GM18873 (cell line): ENCODE results near the gene SRC.

Source experiments
- ATAC-seq: cut with Tn5 transposase; IDR thresholded peaks from one replicate; pipeline ENCODE4 v1.9.1; 2021; ENCODE audit warnings: mild to moderate bottlenecking, moderate library complexity, moderate number of reproducible peaks; ENCODE audit not compliant: unreplicated experiment, low FRiP score

SRC gene

DNA sequence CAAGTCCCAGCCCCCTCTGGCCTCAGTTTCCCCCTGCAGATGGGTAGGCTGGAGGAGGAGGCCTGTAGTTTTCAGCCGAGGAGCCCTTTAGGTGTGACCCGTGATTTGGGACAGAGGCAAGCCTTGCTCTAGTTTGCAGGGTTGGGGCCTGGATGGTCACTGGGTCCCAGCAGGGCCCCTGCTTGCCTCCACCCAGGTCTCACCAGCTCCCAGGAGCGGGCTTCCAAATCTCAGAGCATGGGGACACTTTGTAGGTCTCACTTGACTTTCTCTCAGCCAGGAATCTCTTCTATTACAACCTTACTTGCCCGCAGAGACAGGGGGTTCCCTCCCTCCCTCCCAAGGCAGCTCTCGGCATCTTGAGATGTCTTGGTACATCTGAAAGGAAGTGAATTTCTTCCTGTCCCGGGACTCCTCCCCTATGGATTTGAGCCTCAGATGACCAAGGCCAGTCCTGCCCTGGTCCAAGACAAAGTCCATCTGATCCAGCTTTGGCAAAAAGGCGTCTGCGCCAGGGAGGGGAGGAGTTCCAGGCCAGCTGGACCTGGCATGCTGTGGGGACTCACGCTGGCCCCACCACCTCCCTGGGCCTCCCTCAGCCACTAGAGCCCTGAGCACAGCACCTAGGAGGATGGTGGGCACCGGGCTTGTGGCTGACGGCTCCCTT, 47.4 kb downstream of the SRC start:
- ATAC-seq, result no peak

DNA sequence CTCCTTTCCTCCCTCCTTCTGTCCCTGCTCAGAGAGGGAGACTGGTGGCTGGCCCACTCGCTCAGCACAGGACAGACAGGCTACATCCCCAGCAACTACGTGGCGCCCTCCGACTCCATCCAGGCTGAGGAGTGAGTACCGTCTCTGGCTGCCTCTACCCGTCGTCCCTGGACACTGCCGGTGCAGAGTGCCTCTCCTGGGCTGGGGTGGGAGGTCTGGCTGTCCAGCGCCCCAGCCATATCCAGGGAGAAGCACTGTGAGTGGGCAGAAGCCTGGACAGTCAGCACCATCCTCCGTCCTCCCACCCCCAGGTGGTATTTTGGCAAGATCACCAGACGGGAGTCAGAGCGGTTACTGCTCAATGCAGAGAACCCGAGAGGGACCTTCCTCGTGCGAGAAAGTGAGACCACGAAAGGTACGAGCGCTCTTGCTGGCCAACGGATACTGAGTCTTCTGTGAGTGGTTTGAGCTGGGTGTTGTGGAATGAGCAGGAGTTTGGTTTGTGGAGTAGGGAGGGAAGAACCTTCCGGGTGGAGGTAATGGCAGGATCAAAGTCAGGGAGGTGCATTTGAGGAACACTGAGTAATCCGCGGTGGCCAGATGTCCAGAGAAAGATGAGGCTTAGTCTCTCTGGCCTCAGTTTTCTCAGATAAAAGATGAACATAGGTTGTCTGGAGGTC, 48.1 kb downstream of the SRC start:
- no peak for ATAC-seq

DNA sequence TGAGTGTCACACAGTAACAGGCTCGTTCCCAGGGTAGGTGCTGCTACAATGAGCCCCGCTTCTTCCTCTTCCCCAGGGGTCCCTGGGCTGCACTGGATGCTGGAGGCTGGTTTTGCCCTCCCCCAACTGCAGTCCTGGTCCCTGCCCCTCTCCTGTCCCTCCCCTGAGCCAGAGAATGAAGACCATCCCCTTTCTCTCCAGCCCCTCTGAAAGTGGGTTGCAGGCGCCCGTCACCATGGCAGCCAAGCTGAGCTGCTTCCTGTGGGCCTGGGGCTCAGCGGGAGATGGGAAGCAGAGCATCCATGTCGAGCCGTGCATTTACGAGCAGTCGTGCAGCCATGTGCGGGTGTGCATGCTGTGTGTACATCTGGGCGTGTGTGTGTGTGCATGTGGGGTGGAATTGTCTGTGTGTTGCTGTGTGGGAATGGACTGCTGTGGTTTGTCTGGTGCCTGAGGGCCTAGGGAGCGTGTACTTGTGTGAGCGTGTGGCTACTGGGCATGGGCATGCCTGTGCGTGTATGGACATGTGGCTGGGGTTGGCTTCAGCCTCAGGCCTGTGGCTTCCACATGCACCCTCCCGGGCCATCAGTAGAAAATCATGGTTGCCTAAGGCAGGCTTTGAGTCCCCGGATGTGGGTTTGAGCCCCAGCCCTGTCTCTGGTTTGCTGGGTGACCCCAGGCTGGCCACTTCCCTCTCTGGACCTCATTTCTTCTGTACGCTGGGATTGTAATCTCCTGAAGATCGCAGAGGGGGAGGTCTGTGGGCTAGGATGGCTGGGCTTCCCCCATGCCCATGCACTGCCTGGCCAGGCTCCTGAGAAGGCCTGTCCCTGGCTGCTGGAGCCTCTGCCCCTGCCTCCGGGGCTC, 48.8 kb downstream of the SRC start:
- ATAC-seq, result no peak

DNA sequence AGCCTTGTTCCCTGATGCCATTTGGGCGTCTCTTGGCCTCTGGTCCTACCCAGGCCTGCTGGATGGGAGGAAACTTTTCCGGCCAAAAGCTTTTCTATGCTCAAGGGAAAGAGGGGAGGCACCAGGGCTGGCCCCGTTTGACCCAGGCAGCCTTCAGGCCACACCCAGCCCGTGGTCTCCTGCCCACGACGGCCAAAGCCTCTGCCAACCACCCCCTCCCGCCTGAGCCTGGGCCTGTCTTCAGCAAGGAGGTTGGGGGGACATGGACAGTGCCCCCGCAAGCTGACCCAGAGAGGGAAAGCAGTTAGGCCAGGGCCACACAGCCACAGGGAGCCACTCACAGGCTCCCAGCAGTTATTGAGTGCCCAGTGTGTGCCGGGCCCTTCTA, 49.5 kb downstream of the SRC start:
- ATAC-seq, result no peak

DNA sequence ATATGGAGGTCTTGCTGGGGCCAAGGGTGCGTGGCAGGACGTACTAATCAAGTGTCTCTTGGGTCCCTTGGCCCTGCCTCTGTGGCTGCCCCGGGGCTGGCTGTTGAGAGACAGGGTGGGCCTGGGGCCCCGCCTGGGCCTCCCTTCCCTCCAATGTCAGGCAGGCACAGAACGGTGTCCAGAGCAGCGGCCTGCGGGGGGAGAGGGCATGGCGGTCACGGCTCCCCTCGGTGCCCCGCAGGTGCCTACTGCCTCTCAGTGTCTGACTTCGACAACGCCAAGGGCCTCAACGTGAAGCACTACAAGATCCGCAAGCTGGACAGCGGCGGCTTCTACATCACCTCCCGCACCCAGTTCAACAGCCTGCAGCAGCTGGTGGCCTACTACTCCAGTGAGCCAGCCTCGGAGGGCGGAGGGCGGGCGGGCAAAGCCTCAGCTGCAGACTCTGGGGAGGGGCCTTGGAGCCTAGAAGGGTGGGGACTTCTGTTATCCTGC, 50.0 kb downstream of the SRC start:
- no peak for ATAC-seq

DNA sequence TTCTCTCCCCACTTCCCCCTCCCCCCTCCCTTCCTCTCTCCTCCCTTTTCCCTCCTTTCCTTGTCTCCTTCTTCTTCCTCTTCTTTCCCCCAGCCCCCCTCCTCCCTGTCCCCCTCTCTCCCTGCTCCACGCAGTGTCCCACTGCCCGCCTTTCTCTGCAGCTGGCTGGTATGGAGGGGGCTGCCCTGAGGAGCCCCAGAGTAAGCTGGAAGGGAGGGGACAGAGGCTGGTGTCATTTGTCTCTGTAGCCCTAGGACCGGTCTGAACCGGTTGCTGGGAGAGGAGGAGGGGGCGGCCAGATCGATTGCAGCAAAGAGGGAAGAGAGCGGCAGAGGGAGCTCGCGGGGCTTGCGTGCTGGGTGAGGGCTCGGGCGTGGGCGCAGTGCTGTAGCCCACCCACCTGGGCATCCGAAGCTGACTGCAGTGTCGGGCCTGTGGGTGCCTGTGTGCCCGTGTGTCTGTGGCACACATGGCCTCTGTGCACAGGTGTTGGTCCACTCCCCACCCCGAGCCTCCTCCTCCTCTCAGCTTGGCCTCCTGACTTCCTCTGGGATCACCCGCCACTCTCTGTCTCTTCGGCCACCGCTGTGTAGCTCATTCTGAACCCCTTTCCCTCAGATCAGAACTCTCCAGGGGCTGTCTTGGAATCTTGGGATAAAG, 50.6 kb downstream of the SRC start:
- no peak for ATAC-seq

DNA sequence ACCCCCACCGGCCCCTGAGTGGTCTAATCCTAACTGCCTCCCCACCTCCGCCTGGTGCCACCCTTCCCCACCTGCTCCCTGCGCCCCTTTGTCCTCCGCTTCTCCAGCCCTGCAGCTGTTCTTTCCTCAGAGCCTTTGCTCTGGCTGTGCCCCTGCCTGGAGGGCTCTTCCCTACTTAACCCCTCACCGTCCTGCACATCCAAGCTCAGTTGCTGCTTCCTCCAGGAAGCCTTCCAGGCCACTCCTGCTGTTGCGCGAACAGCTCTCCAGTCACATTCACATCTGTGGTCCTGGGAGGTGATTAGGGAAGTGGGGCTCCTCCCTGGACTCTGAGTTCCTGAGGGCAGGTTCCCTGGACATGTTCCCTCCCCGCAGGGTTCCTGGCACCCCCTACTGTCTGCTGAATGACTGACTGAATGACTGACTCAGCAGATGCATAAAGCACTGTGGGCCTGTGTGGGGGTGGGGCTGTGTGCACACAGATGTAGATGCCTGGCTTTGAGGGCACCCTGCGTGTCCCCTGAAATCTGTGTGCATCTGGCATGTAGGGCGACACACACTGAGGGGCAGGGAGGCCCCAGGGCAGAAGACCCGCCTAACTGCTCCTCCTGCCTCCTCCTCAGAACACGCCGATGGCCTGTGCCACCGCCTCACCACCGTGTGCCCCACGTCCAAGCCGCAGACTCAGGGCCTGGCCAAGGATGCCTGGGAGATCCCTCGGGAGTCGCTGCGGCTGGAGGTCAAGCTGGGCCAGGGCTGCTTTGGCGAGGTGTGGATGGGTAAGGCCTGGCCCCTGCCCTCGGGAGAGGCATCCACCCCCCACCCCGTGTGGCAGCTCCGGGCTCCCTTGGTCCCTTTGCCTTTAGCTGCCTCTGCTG, 51.4 kb downstream of the SRC start:
- ATAC-seq, result no peak

DNA sequence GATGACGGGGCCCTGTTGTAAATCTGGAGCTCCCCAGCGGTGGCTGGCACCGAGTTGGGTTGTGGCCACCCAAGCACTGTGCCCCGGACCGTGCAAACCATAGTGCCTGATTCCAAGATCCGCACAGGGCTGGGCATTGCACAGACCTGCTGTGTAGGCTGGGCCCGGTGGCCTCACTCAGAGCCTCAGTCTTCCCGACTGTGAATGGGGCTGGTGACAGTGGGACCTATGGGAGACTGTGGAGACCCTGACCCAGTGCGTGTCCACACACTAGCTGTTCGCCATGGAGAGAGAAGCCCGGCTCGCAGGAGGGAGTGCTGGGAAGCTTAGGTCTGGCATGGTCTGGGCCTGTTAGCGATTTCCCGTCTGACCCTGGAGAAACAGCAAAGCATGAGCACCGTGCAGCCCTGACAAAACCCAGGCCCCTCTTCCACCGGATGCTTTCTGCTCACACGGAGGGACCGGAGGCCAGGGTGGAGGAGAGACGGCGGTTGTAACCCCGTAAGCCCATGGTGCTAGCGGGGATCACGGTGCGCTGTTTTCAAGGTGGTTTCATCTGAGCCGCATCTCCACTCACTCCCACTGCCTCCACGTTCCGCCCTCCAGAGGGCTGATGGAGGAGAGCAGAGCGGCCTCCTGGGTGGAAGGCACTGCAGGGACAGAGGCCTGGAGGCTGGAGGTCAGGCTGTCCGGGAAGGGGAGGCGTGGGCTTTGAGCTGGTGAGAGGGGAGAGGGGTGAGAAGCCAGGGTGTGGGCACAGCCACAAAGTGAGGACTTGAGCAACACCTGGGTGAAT, 52.2 kb downstream of the SRC start:
- ATAC-seq, result no peak

DNA sequence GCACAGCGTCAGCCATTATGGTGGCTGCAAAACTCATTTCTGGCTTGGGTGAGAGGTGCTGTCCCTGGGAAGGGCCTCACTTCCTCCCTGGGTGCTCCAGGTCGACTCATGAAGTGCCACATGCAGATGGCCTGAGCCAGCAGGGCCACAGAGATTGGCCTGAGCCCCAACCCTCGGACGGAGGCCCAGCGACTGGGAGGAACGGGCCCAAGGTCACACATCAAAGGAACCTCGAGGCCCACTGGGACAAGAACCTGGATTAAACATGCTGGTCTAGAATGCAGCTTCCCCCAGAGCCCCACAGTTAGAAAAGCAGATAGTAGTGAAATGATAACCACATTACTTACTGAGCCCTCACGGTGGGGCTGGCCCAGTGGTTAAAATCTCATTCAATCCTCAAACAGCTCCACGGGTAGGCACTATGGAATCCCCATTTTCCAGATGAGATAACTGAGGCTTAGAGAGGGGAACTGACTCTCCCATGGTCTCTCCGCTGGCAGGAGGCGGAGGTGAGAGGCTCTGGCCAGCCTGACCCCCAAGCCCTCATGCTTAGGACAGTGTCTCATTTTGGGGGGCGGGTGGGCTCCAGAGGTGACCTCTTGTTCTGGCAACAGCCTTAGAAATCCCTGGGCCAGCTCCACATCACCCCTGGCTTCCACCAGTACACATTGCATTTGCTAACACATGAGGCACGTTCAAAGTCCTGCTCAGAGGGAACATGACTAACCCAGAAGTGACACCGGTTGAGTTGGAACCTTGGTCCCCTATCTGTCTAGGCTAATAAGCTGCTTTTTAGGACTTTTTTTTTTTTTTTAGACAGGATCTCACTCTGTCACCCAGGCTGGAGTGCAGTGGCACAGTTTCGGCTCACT, 53.0 kb downstream of the SRC start:
- ATAC-seq, result no peak

DNA sequence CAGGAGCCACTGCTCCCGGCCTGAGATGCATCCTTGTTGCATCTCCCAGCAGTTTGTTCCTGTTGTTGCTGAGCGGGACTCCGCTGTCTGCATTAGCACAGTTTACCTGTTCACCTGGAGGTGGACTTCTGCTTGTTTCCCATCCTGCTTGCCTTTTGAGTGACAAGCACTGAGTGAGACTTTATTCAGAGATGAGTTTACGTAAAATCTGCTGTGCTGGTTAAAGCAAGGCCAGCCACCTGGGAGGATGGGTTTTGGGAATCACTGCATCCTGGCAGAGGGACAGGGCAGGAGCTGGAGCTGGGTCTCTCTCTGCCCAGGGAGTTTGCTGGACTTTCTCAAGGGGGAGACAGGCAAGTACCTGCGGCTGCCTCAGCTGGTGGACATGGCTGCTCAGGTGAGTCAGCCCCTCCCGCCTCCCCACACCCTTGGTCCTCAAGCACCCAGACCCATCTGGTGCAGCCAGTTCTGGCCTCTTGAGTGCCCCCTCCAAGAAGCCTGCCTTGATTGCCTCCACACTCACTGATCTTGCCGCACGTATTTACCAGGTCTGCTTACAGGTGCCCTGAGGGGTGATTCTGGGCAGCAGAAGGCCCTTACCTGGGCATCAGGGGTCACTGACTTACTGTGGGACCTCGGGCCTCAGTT, 55.5 kb downstream of the SRC start:
- no peak for ATAC-seq

DNA sequence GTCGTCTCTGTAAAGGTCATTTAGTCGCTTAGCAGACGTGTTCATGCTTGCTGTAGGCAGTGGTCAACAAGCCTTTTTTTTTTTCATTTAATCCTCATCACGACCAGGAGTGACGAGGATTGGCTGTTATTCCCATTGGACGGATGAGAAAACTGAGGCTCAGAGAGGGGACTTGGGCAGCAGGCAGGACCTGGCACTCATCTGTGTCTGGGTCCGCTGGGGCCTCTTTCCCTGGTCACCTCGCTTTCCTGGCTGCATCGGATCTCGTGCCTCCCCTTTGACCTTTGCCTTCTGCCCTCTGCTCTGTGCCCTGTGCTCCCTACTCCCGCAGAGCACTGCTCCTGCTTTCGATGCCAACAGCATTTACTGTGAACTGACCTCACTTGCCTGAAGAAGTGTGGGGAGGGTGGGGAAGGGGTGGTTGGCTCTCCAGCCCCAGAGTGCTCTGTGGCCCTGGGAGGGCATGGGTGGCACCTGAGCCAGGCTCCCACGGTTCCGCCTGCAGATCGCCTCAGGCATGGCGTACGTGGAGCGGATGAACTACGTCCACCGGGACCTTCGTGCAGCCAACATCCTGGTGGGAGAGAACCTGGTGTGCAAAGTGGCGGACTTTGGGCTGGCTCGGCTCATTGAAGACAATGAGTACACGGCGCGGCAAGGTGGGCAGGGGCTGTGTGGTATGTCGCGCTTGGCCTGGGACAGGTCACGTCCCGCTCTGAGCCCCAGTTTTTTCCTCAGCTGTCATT, 56.2 kb downstream of the SRC start:
- no peak for ATAC-seq

DNA sequence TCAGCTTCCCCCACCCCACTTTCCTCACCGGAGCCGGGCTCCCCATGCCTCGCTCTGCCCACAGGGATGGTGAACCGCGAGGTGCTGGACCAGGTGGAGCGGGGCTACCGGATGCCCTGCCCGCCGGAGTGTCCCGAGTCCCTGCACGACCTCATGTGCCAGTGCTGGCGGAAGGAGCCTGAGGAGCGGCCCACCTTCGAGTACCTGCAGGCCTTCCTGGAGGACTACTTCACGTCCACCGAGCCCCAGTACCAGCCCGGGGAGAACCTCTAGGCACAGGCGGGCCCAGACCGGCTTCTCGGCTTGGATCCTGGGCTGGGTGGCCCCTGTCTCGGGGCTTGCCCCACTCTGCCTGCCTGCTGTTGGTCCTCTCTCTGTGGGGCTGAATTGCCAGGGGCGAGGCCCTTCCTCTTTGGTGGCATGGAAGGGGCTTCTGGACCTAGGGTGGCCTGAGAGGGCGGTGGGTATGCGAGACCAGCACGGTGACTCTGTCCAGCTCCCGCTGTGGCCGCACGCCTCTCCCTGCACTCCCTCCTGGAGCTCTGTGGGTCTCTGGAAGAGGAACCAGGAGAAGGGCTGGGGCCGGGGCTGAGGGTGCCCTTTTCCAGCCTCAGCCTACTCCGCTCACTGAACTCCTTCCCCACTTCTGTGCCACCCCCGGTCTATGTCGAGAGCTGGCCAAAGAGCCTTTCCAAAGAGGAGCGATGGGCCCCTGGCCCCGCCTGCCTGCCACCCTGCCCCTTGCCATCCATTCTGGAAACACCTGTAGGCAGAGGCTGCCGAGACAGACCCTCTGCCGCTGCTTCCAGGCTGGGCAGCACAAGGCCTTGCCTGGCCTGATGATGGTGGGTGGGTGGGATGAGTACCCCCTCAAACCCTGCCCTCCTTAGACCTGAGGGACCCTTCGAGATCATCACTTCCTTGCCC, 57.4 kb downstream of the SRC start:
- no peak for ATAC-seq

DNA sequence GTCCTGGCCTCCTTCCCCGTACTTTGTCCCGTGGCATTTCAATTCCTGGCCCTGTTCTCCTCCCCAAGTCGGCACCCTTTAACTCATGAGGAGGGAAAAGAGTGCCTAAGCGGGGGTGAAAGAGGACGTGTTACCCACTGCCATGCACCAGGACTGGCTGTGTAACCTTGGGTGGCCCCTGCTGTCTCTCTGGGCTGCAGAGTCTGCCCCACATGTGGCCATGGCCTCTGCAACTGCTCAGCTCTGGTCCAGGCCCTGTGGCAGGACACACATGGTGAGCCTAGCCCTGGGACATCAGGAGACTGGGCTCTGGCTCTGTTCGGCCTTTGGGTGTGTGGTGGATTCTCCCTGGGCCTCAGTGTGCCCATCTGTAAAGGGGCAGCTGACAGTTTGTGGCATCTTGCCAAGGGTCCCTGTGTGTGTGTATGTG, 58.5 kb downstream of the SRC start:
- ATAC-seq, result no peak

DNA sequence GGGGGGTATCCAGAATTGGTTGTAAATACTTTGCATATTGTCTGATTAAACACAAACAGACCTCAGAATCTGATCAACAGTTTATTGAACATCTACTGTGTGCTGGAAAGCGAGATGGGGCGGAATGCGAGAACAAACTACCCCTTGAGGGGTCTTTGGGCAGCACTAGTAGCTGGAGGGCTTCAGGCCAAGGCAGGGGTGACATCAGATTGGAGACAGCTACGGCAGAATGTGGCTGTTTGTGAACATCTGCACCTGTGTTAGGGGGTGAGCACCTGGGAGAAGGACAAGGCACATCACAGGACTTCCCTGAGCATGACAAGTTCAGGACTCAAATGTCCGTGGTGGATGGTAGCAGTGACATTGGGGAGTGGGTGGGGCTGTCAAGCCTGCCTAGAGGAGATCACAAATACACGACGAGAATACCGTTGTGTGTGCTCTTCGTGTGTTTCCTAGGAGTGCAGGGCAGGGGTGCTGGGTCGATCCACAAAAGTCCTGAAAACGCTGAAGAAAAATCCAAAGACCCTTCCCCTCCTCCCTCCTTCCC, 59.5 kb downstream of the SRC start:
- ATAC-seq, result no peak
